PFSK-1 (cell line): ENCODE data around the gene EGLN3.

ENCODE experiments used
- FOXP2 ChIP-seq: optimal IDR thresholded peaks from 2 replicates; pipeline ENCODE3; 2011; ENCODE audit warnings: borderline replicate concordance, control low read depth, inconsistent platforms; ENCODE audit not compliant: insufficient read depth; ENCODE audit errors: extremely low read length, extremely low read depth
- POLR2AphosphoS5 ChIP-seq: IDR thresholded peaks from 2 replicates; pipeline ENCODE4 v1.6.1; 2012; ENCODE audit warnings: low read depth, mild to moderate bottlenecking, control low read depth, low read length, moderate library complexity
- REST ChIP-seq, 2 experiments: IDR thresholded peaks; 2 replicates each; pipeline versions ENCODE4 v1.6.1 to v1.8.0; 2011 to 2012; ENCODE audit warnings: low read depth in 2 of 2, low read length in 2 of 2, control low read depth in 1 of 2, inconsistent platforms in 1 of 2, mild to moderate bottlenecking in 1 of 2, moderate library complexity in 1 of 2; ENCODE audit not compliant: insufficient read depth in 1 of 2
- SIN3A ChIP-seq: IDR thresholded peaks from 2 replicates; pipeline ENCODE4 v1.6.1; 2012; ENCODE audit warnings: mild to moderate bottlenecking, low read length, moderate library complexity, borderline replicate concordance; ENCODE audit not compliant: insufficient read depth
- TAF1 ChIP-seq: IDR thresholded peaks from 2 replicates; pipeline ENCODE4 v1.6.1; 2012; ENCODE audit warnings: low read length, control low read depth, borderline replicate concordance; ENCODE audit not compliant: insufficient read depth

EGLN3 gene

DNA sequence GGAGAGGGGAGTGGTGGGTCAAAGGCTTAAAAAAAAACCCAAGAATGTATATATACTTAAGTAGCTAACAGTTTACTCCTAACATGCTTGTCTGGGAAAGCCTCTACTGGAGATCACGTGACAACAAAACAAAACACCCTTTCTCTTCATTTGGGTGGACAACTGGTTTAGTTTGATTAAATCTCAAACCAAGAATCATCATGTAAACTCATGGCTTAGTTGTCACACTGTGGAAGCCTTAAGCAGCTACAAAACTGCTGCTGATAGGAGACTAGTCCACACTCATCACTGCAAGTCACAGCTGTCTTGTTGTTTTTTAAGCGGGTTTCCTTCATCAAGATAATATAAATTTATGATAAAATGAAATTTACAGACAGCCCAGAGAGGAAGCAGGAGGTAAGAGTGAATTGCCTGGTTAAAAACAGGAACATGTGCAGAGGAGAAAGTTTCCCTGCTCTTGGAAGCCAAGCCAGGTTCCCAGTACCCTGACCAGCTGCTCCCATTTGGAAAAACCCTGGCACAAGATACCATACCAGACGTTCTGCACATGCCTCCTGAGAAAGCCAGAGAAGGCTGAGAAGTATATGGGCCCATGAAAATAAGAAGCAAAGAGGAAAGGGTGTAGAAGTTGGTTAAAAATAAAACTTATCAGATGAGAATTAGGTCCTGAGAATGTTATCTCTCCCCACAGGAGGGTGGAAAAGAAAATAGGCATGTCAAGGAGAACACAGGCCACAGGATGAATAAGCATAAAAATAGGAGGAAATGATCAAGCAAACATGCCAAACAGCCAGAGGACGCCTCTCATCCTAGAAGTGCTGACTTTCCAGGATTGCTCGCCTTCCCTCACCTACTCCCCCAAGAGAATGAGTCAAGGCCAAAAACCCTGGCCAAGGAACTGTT is 34.0 kb downstream of the EGLN3 start:
- TF ChIP-seq REST (IDR thresholded peaks at IDR 0.05; ENCODE audit: insufficient read depth in 1 of 2, low read depth in 2 of 2, low read length in 2 of 2) (no peak), FOXP2 (no peak), POLR2AphosphoS5 (no peak), SIN3A (no peak), TAF1 (no peak)

DNA sequence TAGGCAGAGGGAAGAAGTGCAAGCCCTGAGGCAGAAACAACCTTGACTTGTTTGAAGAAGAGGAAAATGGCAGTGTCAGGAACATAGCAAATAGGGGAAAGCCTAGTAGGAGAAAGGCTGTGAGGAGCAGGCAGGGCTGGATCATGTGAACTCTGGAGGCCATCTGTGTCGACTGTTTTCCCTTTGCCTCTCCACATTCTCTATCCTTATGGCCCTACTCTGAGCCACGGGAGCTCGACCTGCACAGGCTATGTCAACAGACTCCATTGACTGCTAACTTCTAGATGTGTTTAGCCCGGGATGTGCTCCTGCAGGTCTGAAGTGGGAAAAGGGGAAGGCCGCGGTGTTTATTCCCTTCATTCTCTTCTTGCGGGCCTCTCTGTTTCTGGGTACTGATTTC is 35.2 kb downstream of the EGLN3 start:
- TF ChIP-seq REST (IDR thresholded peaks at IDR 0.05; ENCODE audit: insufficient read depth in 1 of 2, low read depth in 2 of 2, low read length in 2 of 2): no peak
- no peak for TF ChIP-seq FOXP2
- no peak for TF ChIP-seq POLR2AphosphoS5
- TF ChIP-seq TAF1: no peak
- TF ChIP-seq SIN3A: no peak

DNA sequence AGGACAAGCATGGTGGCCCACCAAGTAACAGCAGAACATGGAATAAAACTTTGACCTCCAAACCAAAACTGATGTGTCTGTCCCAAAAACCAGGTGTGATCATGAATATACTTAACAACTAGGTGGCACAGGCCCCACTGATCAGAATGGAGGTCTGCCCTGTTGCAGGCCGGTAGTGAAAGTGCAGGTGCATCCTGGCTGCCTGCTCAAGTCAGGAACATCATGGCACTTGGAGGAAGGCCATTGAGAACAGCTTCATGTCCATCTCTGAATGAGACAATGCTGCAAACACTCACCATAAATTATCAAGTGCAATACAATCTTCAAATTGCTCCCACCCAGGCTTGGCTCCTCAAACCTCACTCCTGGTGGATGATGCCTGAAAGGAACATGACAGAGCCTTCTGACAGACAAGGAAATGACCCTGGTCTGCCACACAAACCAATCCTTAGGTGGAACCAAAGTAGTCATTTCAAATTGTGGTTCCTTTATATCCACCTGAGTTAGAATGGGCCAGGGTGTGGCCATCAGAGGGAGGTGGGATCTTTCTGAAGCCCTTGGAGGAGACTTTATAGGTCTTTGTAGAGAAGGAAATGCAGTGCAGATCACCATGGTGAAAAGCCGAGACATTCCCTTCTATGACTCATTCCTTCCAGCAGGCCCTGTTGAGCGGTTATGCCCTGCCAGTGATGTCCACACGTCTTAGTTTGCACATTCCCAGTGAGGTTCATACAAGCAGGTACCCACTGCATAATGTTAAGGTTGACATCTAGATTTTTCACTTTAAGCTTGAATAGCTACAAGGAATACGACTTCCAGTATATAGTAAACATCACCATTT is 36.0 kb downstream of the EGLN3 start:
- no peak for TF ChIP-seq POLR2AphosphoS5
- TF ChIP-seq SIN3A: no peak
- TF ChIP-seq FOXP2: no peak

DNA sequence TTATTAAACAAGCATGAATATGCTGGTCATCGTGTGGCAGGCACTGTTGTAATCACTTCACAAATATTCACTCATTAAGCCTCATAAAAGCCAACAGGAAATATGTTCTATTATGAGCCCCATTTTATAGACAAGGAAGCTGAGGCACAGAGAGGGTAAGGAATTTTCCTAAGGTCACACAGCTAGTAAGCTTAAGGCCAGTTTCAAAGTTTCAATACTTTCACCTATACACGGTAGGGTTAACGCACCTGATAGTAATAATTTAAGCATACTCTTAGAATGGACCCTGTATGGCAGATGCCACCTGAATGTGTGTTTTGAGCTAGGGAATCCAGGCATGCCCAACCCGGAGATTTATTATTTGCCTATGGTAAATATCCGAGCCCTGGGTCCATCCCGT is 39.8 kb downstream of the EGLN3 start:
- TF ChIP-seq REST (IDR thresholded peaks at IDR 0.05; ENCODE audit: insufficient read depth in 1 of 2, low read depth in 2 of 2, low read length in 2 of 2): no peak
- no peak for TF ChIP-seq SIN3A

DNA sequence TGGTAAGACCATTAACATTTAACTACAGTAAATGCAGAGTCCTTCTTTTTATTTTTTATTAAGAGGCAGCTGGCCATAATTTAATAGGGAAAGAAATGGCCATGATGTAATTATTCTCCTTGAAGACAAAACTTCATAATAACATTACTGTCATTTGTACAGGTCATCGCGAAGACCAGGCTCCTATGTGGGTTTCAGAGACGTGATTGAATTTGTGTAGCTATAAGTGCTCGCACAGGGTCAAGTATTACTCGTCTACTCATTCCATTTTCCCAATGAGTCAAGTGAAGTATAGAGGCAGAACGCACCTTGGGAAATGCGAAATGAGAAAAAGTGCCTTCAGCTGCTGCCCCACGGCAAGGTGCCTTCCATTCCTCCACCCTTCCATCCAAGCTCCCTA is 40.4 kb downstream of the EGLN3 start:
- TF ChIP-seq REST (IDR thresholded peaks at IDR 0.05; ENCODE audit: insufficient read depth in 1 of 2, low read depth in 2 of 2, low read length in 2 of 2) (no peak), TAF1 (no peak), POLR2AphosphoS5 (no peak), SIN3A (no peak), FOXP2 (no peak)
